Lower lobe of right lung (tissue), 2 donors: Measurements from ENCODE around the gene UBE3A. TPM values are rescaled to one million over a fixed set of nuclear protein-coding genes. Genes with fewer than 3 reads are reported as not detected.

ENCODE experiments used
- ATAC-seq, 2 donors: fragments of 200-7000 bp; cut with Tn5 transposase; one replicate each; pipeline ENCODE4 v1.9.1; 2020 to 2022; ENCODE audit warnings: mild to moderate bottlenecking in 2 of 2, moderate library complexity in 2 of 2
- DNase-seq: peaks from one replicate; pipeline ENCODE4 v3.0.0-alpha.2; 2020
- H3K27ac ChIP-seq: fragments of 200-600 bp; one replicate; pipeline ENCODE4 v1.8.0; 2022
- H3K27me3 ChIP-seq: fragments of 200-600 bp; one replicate; pipeline ENCODE4 v1.8.0; 2022; ENCODE audit warnings: low read depth
- H3K36me3 ChIP-seq: fragments of 200-600 bp; one replicate; pipeline ENCODE4 v1.8.0; 2022; ENCODE audit warnings: mild to moderate bottlenecking
- H3K4me1 ChIP-seq: fragments of 200-600 bp; one replicate; pipeline ENCODE4 v1.8.0; 2022
- H3K4me3 ChIP-seq: fragments of 200-600 bp; one replicate; pipeline ENCODE4 v1.8.0; 2022; ENCODE audit warnings: mild to moderate bottlenecking
- H3K9me3 ChIP-seq: fragments of 200-600 bp; one replicate; pipeline ENCODE4 v1.8.0; 2022
- CTCF ChIP-seq: fragments of 200-600 bp; IDR thresholded peaks from one replicate; pipeline ENCODE4 v1.8.0; 2022; ENCODE audit warnings: antibody characterized with exemption, mild to moderate bottlenecking
- intact Hi-C: fragments of 100-400 bp; cut with DNase I; formaldehyde crosslinking; loops from one replicate; pipeline ENCODE4 v1.11.0; 2022
- long read RNA-seq: library from polyadenylated mRNA; unstranded; transcript quantifications from one replicate; pipeline ENCODE4 v2.0.0, GENCODE V29; 2021
- total RNA-seq: library from RNA; stranded (reverse); fragmentation: NEBNext Ultra II Directional; extraction: Animal tissue kit (Norgen Biotek cat#: 25700); gene quantifications from one replicate; pipeline ENCODE4 v1.2.1, GENCODE V29; 2021
- donor health status: DM: no; HTN: yes; CAD: no; lungs with severe emphysema.

The UBE3A gene
- total RNA-seq, result 86.1 TPM
- long read RNA-seq, full-length matches to known transcripts, result 73 of 126 reads
- long read RNA-seq, partial matches to known transcripts, result 16 of 126 reads
- long read RNA-seq, other reads (novel, unspliced or antisense), result 37 of 126 reads

DNA sequence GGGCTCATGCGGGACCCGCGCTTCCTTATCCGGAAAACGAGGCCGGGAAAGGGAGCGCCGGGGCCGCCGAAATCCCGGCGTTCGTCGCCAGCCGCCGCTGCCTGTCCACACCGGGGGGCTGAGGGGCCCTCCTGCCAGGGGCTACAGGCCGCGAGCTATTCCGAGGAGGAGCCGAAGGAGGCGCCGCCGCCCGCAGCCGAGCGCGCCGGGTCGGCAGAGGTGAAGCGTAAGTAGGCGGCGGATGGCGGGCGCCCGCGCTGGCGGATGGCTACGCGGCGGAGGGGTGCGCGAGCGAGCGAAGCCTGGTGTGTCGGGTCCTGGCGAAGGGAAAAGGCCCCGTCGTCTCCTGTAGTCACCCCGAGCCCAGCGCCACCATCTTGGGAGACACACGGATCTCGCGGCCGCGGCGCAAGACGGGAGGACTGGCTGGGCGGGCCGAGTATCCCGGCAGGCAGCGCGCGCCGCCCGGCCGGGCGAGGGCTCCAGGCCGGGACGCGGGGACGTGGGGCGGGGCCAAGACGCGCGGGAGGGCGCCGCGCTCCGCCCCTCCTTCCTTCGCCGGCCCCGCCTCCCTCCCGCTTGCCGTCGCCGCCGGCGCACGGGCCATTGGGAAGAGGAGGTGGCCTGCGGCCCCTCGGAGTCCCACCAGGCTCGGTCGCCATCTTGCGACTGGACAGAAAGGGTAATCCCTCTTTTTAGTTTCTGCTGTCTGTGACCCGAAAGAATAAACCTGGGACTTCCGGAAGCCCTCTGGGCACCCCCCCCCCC lies at the start of gene UBE3A:
TSS of gene UBE3A (minus strand) at position 424 of the 768 bp plus-strand sequence. CDS start 29,917 bp downstream, outside the sequence.
- peak; percentile 99 for ATAC-seq
- Histone ChIP-seq H3K4me3 (peak within 1 kb of the TSS; percentile 94), H3K4me1 (peaks cover 27% of the 10 kb centered on the region), H3K9me3 (no peaks in the 10 kb centered on the region), H3K27ac (peak within 1 kb of the TSS; percentile 98), H3K36me3 (no peaks in the 10 kb centered on the region), H3K27me3 (no peaks in the 10 kb centered on the region)
- peak; percentile 93 for DNase-seq
- no peak for TF ChIP-seq CTCF
- intact Hi-C loops, result no loop called here

GRCh38 chr15:25487226-25487884 lies 48.5 kb upstream of the UBE3A start:
- Histone ChIP-seq H3K9me3 (peaks cover 35% of the 10 kb centered on the region), H3K27me3 (no peaks in the 10 kb centered on the region), H3K36me3 (no peaks in the 10 kb centered on the region), H3K4me3 (no peak overlapping the region), H3K27ac (no peak overlapping the region), H3K4me1 (no peaks in the 10 kb centered on the region)
- DNase-seq (no peak), ATAC-seq (no peak)
- no peak for TF ChIP-seq CTCF
- intact Hi-C loops, result no loop called here

GRCh38 chr15:25486051-25486450 lies 47.2 kb upstream of the UBE3A start:
- DNase-seq (no peak), ATAC-seq (no peak)
- H3K36me3 ChIP-seq, result no peaks in the 10 kb centered on the region
- no peaks in the 10 kb centered on the region for H3K4me1 ChIP-seq
- TF ChIP-seq CTCF, result no peak
- no peak overlapping the region for H3K4me3 ChIP-seq
- H3K27ac ChIP-seq, result no peak overlapping the region
- H3K9me3 ChIP-seq, result peaks cover 28% of the 10 kb centered on the region
- H3K27me3 ChIP-seq, result no peaks in the 10 kb centered on the region
- intact Hi-C loops, result no loop called here

GRCh38 chr15:25481208-25481859 lies 42.5 kb upstream of the UBE3A start:
- no peak for TF ChIP-seq CTCF
- Histone ChIP-seq H3K36me3 (no peaks in the 10 kb centered on the region), H3K27me3 (no peaks in the 10 kb centered on the region), H3K27ac (no peak overlapping the region), H3K9me3 (no peaks in the 10 kb centered on the region), H3K4me3 (no peak overlapping the region), H3K4me1 (no peaks in the 10 kb centered on the region)
- DNase-seq, result no peak
- intact Hi-C loops, result no loop called here
- ATAC-seq, result peak in 1 of 2 donors; percentile 21

GRCh38 chr15:25478313-25478712 lies 39.5 kb upstream of the UBE3A start:
- H3K27me3 ChIP-seq, result no peaks in the 10 kb centered on the region
- H3K4me1 ChIP-seq, result no peaks in the 10 kb centered on the region
- H3K36me3 ChIP-seq, result no peaks in the 10 kb centered on the region
- no peak for TF ChIP-seq CTCF
- ATAC-seq, result no peak
- no peaks in the 10 kb centered on the region for H3K9me3 ChIP-seq
- H3K4me3 ChIP-seq, result no peak overlapping the region
- no peak for DNase-seq
- no peak overlapping the region for H3K27ac ChIP-seq
- intact Hi-C loops, result no loop called here
